OCI-LY7 (cell line): ENCODE data around the gene TNS3. TPM values are rescaled to one million over a fixed set of nuclear protein-coding genes. Genes with fewer than 3 reads are reported as not detected.

Experiments used
- BruUV-seq: library from RNA; stranded (reverse); fragments of 400-500 nt; replicated peaks from 2 replicates; lab custom pipeline; 2021; lab: Mats Ljungman, UMichigan
- CTCF ChIA-PET: fragments of 300-600 bp; sonication (Branson Sonifier 250); formaldehyde crosslinking; loops from one replicate; lab custom pipeline; 2022; ENCODE audit warnings: antibody characterized with exemption; ENCODE audit not compliant: unreplicated experiment; lab: Charles Lee
- POLR2A ChIA-PET: fragments of 300-600 bp; sonication (Branson Sonifier 250); formaldehyde crosslinking; loops from one replicate; lab custom pipeline; 2022; ENCODE audit warnings: antibody characterized with exemption; lab: Charles Lee
- DNase-seq: peaks from one replicate; pipeline ENCODE4 v3.0.0-alpha.2; 2015; ENCODE audit warnings: low spot score
- H2AFZ ChIP-seq: fragments of 200-600 bp; sonication (generic), shearing (Covaris generic); 2 replicates; pipeline ENCODE4 v1.6.1; 2014; ENCODE audit warnings: mild to moderate bottlenecking, antibody characterized with exemption, low read length, moderate library complexity
- H3K27ac ChIP-seq: fragments of 200-600 bp; sonication (generic); 2 replicates; pipeline ENCODE4 v1.5.1; 2014; ENCODE audit warnings: mixed run types, low read depth, mild to moderate bottlenecking, moderate library complexity, low read length, inconsistent platforms; ENCODE audit not compliant: poor library complexity, severe bottlenecking
- H3K36me3 ChIP-seq: fragments of 200-600 bp; sonication (generic); 2 replicates; pipeline ENCODE4 v1.6.1; 2014; ENCODE audit warnings: mild to moderate bottlenecking, antibody characterized with exemption, low read length, moderate library complexity, mixed read lengths; ENCODE audit not compliant: insufficient read depth
- H3K4me1 ChIP-seq: fragments of 200-600 bp; sonication (generic); 2 replicates; pipeline ENCODE4 v1.5.1; 2014; ENCODE audit warnings: mild to moderate bottlenecking, low read length; ENCODE audit not compliant: insufficient read depth, poor library complexity, severe bottlenecking
- H3K4me2 ChIP-seq: fragments of 200-600 bp; sonication (generic); 2 replicates; pipeline ENCODE4 v1.6.1; 2014; ENCODE audit warnings: mild to moderate bottlenecking, low read length
- H3K4me3 ChIP-seq: fragments of 200-600 bp; sonication (generic); 2 replicates; pipeline ENCODE4 v1.5.1; 2014; ENCODE audit warnings: mild to moderate bottlenecking, low read depth, low read length; ENCODE audit not compliant: poor library complexity, severe bottlenecking
- H3K79me2 ChIP-seq: fragments of 200-600 bp; sonication (generic); 2 replicates; pipeline ENCODE4 v1.6.1; 2016; ENCODE audit warnings: low read depth, mild to moderate bottlenecking, low read length, moderate library complexity, mixed read lengths; ENCODE audit not compliant: insufficient read depth
- H3K9me2 ChIP-seq: fragments of 200-600 bp; sonication (generic); 2 replicates; pipeline ENCODE4 v1.6.1; 2016; ENCODE audit warnings: mild to moderate bottlenecking, low read length, mixed read lengths; ENCODE audit not compliant: insufficient read depth
- H3K9me3 ChIP-seq: fragments of 200-600 bp; sonication (generic); 2 replicates; pipeline ENCODE4 v1.6.1; 2014; ENCODE audit warnings: mild to moderate bottlenecking, mixed run types, low read length, mixed read lengths
- H4K20me1 ChIP-seq: fragments of 200-600 bp; sonication (generic); 2 replicates; pipeline ENCODE4 v1.6.1; 2014; ENCODE audit warnings: mild to moderate bottlenecking, antibody characterized with exemption, low read length, moderate library complexity, mixed read lengths; ENCODE audit not compliant: insufficient read depth
- CTCF ChIP-seq: fragments of 200-600 bp; sonication (generic); conservative IDR thresholded peaks from 2 replicates; pipeline ENCODE4 v1.5.1; 2014; ENCODE audit warnings: mild to moderate bottlenecking, antibody characterized with exemption, low read length, moderate library complexity, mixed read lengths
- EZH2phosphoT487 ChIP-seq: fragments of 200-600 bp; sonication (generic); IDR thresholded peaks from 2 replicates; pipeline ENCODE4 v1.6.1; 2018; ENCODE audit warnings: low read depth, borderline replicate concordance, mild to moderate bottlenecking, mixed run types, antibody characterized with exemption, low read length, moderate library complexity, mixed read lengths
- intact Hi-C: fragments of 100-400 bp; cut with micrococcal nuclease; formaldehyde crosslinking; loops from one replicate; pipeline ENCODE4 v1.10.0; 2022; ENCODE audit not compliant: unreplicated experiment
- total RNA-seq, 2 experiments: library from RNA; depleted of rRNA in 1 of 2; stranded (reverse); fragments of >200 nt in 1 of 2; shearing (Covaris generic) in 1 of 2; gene quantifications; 2 replicates each; pipeline ENCODE4 v1.2.3, GENCODE V29; 2014 to 2022

Gene TNS3
- total RNA-seq, 2 experiments from 2014 or later = 9.5 to 42.1 TPM

GRCh38 chr7:47477191-47478016 is 104.5 kb downstream of the TNS3 start:
- POLR2A ChIA-PET = interaction anchor here (0.6 to 0.7 kb wide), 2 partner anchors 229 to 282 kb away, joined by 3 read pairs; no protein-coding TSS in a partner anchor
- no TSS peak for BruUV-seq
- Histone ChIP-seq H3K9me2 (no peaks in the 10 kb centered on the region), H3K4me3 (no peak overlapping the region), H3K4me2 (no peak overlapping the region; the same call in 1 of the 2 replicates), H3K79me2 (no peaks in the 10 kb centered on the region), H3K4me1 (peaks cover 44% of the 10 kb centered on the region), H3K9me3 (no peaks in the 10 kb centered on the region), H4K20me1 (no peaks in the 10 kb centered on the region), H2AFZ (no peak overlapping the region), H3K36me3 (no peaks in the 10 kb centered on the region), H3K27ac (no peak overlapping the region)
- TF ChIP-seq EZH2phosphoT487 (no peak), CTCF (no peak)
- DNase-seq = no peak
- CTCF ChIA-PET = interaction anchor here (0.6 kb wide), 1 partner anchor 461 kb away, joined by 3 read pairs; no protein-coding TSS in a partner anchor
- intact Hi-C loops = no loop called here

GRCh38 chr7:47475880-47476227 is 106.1 kb downstream of the TNS3 start:
- Histone ChIP-seq H3K36me3 (no peaks in the 10 kb centered on the region), H3K4me2 (no peak overlapping the region), H3K4me1 (peaks cover 40% of the 10 kb centered on the region), H3K9me3 (no peaks in the 10 kb centered on the region), H3K27ac (no peak overlapping the region), H3K79me2 (no peaks in the 10 kb centered on the region), H4K20me1 (no peaks in the 10 kb centered on the region), H3K9me2 (no peaks in the 10 kb centered on the region), H2AFZ (no peak overlapping the region), H3K4me3 (no peak overlapping the region)
- TF ChIP-seq EZH2phosphoT487 = no peak
- TF ChIP-seq CTCF = no peak
- ChIA-PET CTCF (no interaction called here), POLR2A (no interaction called here)
- no TSS peak for BruUV-seq
- DNase-seq = no peak
- intact Hi-C loops = no loop called here
